NCI-H1092 treated with DMSO at 0.1 percent for 48 hours (cell line): ENCODE measurements around the gene DPEP3.
"Not testable (repeated sequence)": the region's sequence is repeated elsewhere in the genome, so short reads cannot be mapped to it uniquely, and the experiment has no call there.

Experiments used
- DNase-seq: peaks from one replicate; lab custom pipeline; 2025; lab: John Stamatoyannopoulos, UW

Gene DPEP3

GRCh38 chr16:67944690-67945391 is 35.5 kb downstream of the DPEP3 start:
- DNase-seq, result no peak

GRCh38 chr16:67943619-67944504 is 36.4 kb downstream of the DPEP3 start, which contains the start of gene LCAT:
LCAT (minus strand) TSS chr16:67944120; CDS start chr16:67944101, 19 bp downstream.
- DNase-seq, result no peak

- no peak for DNase-seq
These were observed 37.1 kb downstream of the DPEP3 start for GRCh38 chr16:67943256-67943618.

- peak; percentile 38 for DNase-seq
These were observed 37.6 kb downstream of the DPEP3 start for GRCh38 chr16:67942510-67943255.

- DNase-seq, result no peak
These were observed 38.1 kb downstream of the DPEP3 start for GRCh38 chr16:67942200-67942509.

GRCh38 chr16:67941469-67942199 is 38.7 kb downstream of the DPEP3 start:
- no peak for DNase-seq

- no peak for DNase-seq
These were observed 39.7 kb downstream of the DPEP3 start for GRCh38 chr16:67940446-67941089.

GRCh38 chr16:67939507-67940445 is 40.5 kb downstream of the DPEP3 start:
- DNase-seq, result no peak

GRCh38 chr16:67937713-67938112 is 42.6 kb downstream of the DPEP3 start:
- not testable (repeated sequence) for DNase-seq

GRCh38 chr16:67936880-67937605 is 43.3 kb downstream of the DPEP3 start:
- DNase-seq, result no peak

- DNase-seq, result peak; percentile 36
These were observed 44.0 kb downstream of the DPEP3 start, which contains the start of gene PSMB10 for GRCh38 chr16:67936124-67936879. PSMB10 (minus strand) TSS chr16:67936850; CDS start chr16:67936749, 101 bp downstream.

- peak; percentile 97 for DNase-seq
These were observed 44.7 kb downstream of the DPEP3 start for GRCh38 chr16:67935402-67936123.

GRCh38 chr16:67935101-67935401 is 45.2 kb downstream of the DPEP3 start:
- peak; percentile 33 for DNase-seq

- peak; percentile 31 for DNase-seq
These were observed 45.8 kb downstream of the DPEP3 start for GRCh38 chr16:67934306-67935100.

- DNase-seq, result no peak
These were observed 46.5 kb downstream of the DPEP3 start for GRCh38 chr16:67933805-67934204.

- DNase-seq, result no peak
These were observed 47.8 kb downstream of the DPEP3 start for GRCh38 chr16:67932462-67932840.

GRCh38 chr16:67931712-67932461 is 48.4 kb downstream of the DPEP3 start, which contains the start of gene CTRL:
CTRL (minus strand) TSS chr16:67931862; CDS start chr16:67931852, 10 bp downstream.
- no peak for DNase-seq
